GM18868 (cell line): ENCODE data around the gene TUBE1.
"Not testable (repeated sequence)": the region's sequence is repeated elsewhere in the genome, so short reads cannot be mapped to it uniquely, and the experiment has no call there.

Source experiments
- ATAC-seq: cut with Tn5 transposase; IDR thresholded peaks from one replicate; pipeline ENCODE4 v1.9.1; 2021; ENCODE audit warnings: mild to moderate bottlenecking, moderate library complexity; ENCODE audit not compliant: unreplicated experiment

Gene TUBE1

GRCh38 chr6:112087136-112087911 is at the start of gene TUBE1, which contains the start of gene FAM229B:
TUBE1 (minus strand) TSS chr6:112087482; CDS start chr6:112087434, 48 bp downstream.
FAM229B (plus strand) TSS chr6:112087591; CDS start chr6:112099284, 11,693 bp downstream.
- peak; percentile 98 for ATAC-seq

GRCh38 chr6:112130878-112131277 is 43.6 kb upstream of the TUBE1 start:
- no peak for ATAC-seq

- ATAC-seq = no peak
Observed at GRCh38 chr6:112128208-112128607, 40.9 kb upstream of the TUBE1 start.

GRCh38 chr6:112123982-112124381 is 36.7 kb upstream of the TUBE1 start:
- no peak for ATAC-seq

GRCh38 chr6:112122756-112123155 is 35.5 kb upstream of the TUBE1 start:
- no peak for ATAC-seq

- ATAC-seq = no peak
Observed at GRCh38 chr6:112118034-112118433, 30.8 kb upstream of the TUBE1 start.

GRCh38 chr6:112117554-112117953 is 30.3 kb upstream of the TUBE1 start:
- ATAC-seq = no peak

GRCh38 chr6:112116221-112116620 is 28.9 kb upstream of the TUBE1 start:
- no peak for ATAC-seq

GRCh38 chr6:112114577-112115223 is 27.4 kb upstream of the TUBE1 start:
- ATAC-seq = no peak

GRCh38 chr6:112113918-112114317 is 26.6 kb upstream of the TUBE1 start:
- ATAC-seq = no peak

GRCh38 chr6:112113431-112113830 is 26.1 kb upstream of the TUBE1 start:
- ATAC-seq = no peak

- ATAC-seq = no peak
Observed at GRCh38 chr6:112109262-112109661, 22.0 kb upstream of the TUBE1 start.

- ATAC-seq = no peak
Observed at GRCh38 chr6:112106562-112106961, 19.3 kb upstream of the TUBE1 start.

GRCh38 chr6:112106026-112106425 is 18.7 kb upstream of the TUBE1 start:
- ATAC-seq = not testable (repeated sequence)

- ATAC-seq = no peak
Observed at GRCh38 chr6:112100561-112100960, 13.3 kb upstream of the TUBE1 start.

- no peak for ATAC-seq
Observed at GRCh38 chr6:112096901-112097300, 9.6 kb upstream of the TUBE1 start.

GRCh38 chr6:112087916-112088315 is 634 bp upstream of the TUBE1 start:
- no peak for ATAC-seq

- ATAC-seq = peak; percentile 25
Observed at GRCh38 chr6:112086744-112087135, 542 bp downstream of the TUBE1 start.

- ATAC-seq = no peak
Observed at GRCh38 chr6:112085286-112086065, 1.8 kb downstream of the TUBE1 start.

- ATAC-seq = no peak
Observed at GRCh38 chr6:112081569-112081968, 5.7 kb downstream of the TUBE1 start.

GRCh38 chr6:112066606-112067005 is 20.7 kb downstream of the TUBE1 start:
- no peak for ATAC-seq
